ENCODE results near the gene FBXL19.

The FBXL19 gene

DNA sequence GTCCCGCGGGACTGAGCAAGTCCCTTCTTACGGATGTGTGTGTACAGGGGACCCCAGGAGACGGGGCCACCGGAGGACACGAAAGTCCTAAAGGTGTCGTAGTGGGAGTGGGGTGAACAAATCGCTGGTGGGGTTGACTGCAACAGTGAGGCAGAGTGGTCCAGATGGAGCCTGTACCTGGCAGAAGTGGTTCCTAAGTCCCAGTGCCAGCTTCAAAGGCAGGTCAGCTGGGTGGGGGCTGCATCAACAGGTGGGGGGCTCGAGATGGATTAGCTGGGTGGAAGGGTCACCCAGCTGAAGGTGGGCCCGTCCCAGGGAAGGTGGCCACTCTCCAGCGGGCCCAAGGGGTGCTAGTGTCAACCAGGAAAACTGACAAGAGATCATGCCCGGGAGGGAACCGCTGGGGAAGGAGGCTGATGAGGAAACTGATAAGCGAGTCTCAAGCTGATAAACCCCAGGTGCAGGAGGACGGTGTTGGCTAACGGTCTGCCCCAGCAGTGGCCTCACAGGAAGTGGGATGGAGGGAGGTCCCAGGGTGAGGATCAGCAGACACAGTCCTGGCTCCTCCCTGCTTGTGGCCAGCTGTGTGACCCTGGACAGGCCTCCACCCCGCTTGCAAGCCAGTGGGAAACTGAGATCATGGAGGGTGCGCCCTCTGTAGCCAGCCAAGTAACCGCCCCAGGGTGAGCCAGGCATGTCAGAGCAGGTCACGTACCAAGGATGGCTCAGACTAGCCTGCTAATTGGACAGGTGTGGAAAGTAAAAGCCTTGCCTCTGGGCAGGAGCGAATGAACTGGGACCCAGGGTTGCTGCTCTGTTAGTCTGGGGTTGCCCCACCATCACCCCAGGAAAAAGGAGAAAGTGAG, 26.5 kb downstream of the FBXL19 start:
- TF ChIP-seq, protein P1, sequence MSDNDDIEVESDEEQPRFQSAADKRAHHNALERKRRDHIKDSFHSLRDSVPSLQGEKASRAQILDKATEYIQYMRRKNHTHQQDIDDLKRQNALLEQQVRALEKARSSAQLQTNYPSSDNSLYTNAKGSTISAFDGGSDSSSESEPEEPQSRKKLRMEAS (IDR thresholded peaks at IDR 0.05; ENCODE audit: low read depth, low read length): peak; percentile 45
- TF ChIP-seq MYC (IDR thresholded peaks at IDR 0.05; ENCODE audit: low read depth, low read length) (peak; percentile 76), POLR2A (IDR thresholded peaks at IDR 0.05; ENCODE audit: extremely low read depth, insufficient read length) (peak; percentile 55)
- TF ChIP-seq, protein P2, sequence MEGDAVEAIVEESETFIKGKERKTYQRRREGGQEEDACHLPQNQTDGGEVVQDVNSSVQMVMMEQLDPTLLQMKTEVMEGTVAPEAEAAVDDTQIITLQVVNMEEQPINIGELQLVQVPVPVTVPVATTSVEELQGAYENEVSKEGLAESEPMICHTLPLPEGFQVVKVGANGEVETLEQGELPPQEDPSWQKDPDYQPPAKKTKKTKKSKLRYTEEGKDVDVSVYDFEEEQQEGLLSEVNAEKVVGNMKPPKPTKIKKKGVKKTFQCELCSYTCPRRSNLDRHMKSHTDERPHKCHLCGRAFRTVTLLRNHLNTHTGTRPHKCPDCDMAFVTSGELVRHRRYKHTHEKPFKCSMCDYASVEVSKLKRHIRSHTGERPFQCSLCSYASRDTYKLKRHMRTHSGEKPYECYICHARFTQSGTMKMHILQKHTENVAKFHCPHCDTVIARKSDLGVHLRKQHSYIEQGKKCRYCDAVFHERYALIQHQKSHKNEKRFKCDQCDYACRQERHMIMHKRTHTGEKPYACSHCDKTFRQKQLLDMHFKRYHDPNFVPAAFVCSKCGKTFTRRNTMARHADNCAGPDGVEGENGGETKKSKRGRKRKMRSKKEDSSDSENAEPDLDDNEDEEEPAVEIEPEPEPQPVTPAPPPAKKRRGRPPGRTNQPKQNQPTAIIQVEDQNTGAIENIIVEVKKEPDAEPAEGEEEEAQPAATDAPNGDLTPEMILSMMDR (IDR thresholded peaks at IDR 0.05; ENCODE audit: low read depth, low read length): peak; percentile 11
- peak overlapping the region; percentile 83 for H3K4me3 ChIP-seq (ENCODE audit: low read depth, low read length)
- peak; percentile 94 for DNase-seq (ENCODE audit: low read depth)

DNA sequence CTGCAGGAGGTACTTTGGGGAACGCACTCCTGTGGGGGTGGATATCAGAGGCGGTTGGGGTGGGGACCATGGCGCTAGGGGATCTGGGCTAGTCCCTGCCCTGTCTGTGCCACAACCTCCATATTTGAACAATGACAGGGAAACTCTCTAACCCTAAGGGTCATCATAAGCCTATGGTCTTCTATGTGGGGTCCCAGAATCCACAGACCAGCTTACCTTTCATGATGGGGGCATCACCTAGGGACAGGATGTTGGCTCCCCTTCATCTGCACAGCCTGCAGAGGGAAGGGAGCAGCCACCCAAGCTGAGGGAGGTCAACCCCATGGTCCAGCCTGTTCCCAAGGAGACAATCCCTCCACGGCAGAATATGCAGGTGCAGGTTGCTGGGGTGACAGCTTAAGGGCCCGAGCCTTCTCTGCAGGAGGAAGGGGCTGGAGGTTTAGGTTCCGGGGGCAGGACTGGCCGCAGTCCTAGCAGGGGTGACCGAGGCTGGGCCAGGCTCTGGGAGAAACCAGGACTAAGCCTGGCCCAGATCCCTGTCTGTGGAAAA, 27.2 kb downstream of the FBXL19 start:
- peak overlapping the region; percentile 83 for H3K4me3 ChIP-seq (ENCODE audit: low read depth, low read length)
- TF ChIP-seq, protein P1 (IDR thresholded peaks at IDR 0.05; ENCODE audit: low read depth, low read length): no peak
- no peak for TF ChIP-seq MYC (IDR thresholded peaks at IDR 0.05; ENCODE audit: low read depth, low read length)
- TF ChIP-seq, protein P2 (IDR thresholded peaks at IDR 0.05; ENCODE audit: low read depth, low read length): no peak
- TF ChIP-seq POLR2A (IDR thresholded peaks at IDR 0.05; ENCODE audit: extremely low read depth, insufficient read length): no peak
- no peak for DNase-seq (ENCODE audit: low read depth)

DNA sequence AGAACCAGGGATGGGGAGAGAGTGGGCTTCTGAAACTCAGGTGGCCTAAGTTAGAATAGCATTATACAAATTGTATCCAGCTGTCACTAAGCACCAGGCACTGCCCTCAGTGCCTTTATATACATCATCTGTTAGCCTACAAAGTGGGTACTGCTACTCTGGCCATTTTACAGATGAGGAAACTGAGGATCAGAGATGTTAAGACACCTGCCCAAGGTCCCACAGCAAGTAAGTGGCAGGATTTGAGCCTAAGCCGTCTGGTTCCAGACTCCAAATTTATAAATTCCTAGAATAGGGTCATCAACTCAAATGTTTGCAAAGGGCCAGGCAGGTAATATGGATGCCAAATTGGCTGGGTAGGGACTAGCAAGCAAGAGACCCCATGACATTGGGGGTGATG, 27.8 kb downstream of the FBXL19 start:
- TF ChIP-seq POLR2A (IDR thresholded peaks at IDR 0.05; ENCODE audit: extremely low read depth, insufficient read length): no peak
- TF ChIP-seq, protein P1 (IDR thresholded peaks at IDR 0.05; ENCODE audit: low read depth, low read length): no peak
- TF ChIP-seq, protein P2 (IDR thresholded peaks at IDR 0.05; ENCODE audit: low read depth, low read length): no peak
- no peak for TF ChIP-seq MYC (IDR thresholded peaks at IDR 0.05; ENCODE audit: low read depth, low read length)
- DNase-seq (ENCODE audit: low read depth): no peak
- no peak overlapping the region for H3K4me3 ChIP-seq (ENCODE audit: low read depth, low read length)

DNA sequence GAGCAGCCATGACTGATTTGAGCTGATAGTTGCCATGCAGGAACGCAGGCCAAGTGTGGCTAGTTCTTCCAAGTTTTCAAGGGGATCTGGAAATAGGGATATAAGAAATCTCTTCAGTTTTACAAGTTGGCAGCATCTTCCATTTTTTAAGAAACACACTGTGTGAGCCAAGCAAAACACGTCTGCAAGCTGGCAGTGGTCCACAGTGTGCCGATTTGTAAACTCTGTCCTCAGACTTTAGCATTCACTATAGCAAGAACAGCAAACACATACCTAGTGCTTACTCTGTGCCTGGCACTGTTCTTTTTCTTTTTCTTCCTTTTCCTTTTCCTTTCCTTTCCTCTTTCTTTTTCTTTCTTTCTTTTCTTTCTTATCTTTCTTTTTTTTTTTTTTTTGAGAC, 28.4 kb downstream of the FBXL19 start:
- H3K4me3 ChIP-seq (ENCODE audit: low read depth, low read length): no peak overlapping the region
- TF ChIP-seq MYC (IDR thresholded peaks at IDR 0.05; ENCODE audit: low read depth, low read length) (no peak), POLR2A (IDR thresholded peaks at IDR 0.05; ENCODE audit: extremely low read depth, insufficient read length) (no peak)
- TF ChIP-seq, protein P2 (IDR thresholded peaks at IDR 0.05; ENCODE audit: low read depth, low read length): no peak
- TF ChIP-seq, protein P1 (IDR thresholded peaks at IDR 0.05; ENCODE audit: low read depth, low read length): no peak
- no peak for DNase-seq (ENCODE audit: low read depth)

DNA sequence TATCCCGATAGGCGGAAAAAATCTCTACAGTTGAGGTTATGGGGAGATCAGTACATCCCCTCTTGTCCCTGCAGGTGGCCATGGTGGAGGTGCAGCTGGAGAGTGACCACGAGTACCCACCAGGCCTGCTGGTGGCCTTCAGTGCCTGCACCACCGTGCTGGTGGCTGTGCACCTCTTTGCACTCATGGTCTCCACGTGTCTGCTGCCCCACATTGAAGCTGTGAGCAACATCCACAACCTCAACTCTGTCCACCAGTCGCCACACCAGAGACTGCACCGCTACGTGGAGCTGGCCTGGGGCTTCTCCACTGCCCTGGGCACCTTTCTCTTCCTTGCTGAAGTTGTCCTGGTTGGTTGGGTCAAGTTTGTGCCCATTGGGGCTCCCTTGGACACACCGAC, 29.7 kb downstream of the FBXL19 start:
- TF ChIP-seq, protein P1 (IDR thresholded peaks at IDR 0.05; ENCODE audit: low read depth, low read length): no peak
- no peak for DNase-seq (ENCODE audit: low read depth)
- H3K4me3 ChIP-seq (ENCODE audit: low read depth, low read length): no peak overlapping the region

DNA sequence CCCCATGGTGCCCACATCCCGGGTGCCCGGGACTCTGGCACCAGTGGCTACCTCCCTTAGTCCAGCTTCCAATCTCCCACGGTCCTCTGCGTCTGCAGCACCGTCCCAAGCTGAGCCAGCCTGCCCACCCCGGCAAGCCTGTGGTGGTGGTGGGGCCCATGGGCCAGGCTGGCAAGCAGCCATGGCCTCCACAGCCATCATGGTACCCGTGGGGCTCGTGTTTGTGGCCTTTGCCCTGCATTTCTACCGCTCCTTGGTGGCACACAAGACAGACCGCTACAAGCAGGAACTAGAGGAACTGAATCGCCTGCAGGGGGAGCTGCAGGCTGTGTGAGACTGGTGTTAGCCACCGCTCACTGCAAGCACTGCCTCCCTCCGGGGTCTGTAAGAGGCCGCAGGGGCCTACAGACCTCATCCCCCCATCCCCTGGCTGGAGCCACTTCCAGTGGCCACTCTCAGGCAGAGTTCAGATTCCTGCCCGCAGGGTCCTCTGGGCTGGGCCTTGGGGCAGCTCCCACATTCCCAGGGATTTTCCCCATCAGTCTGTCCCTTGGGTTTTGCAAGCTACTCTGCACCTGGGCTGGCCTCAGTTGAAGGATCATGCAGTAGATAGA, 30.2 kb downstream of the FBXL19 start:
- no peak for TF ChIP-seq MYC (IDR thresholded peaks at IDR 0.05; ENCODE audit: low read depth, low read length)
- TF ChIP-seq, protein P2 (IDR thresholded peaks at IDR 0.05; ENCODE audit: low read depth, low read length): peak; percentile 78
- DNase-seq (ENCODE audit: low read depth): peak; percentile 86
- H3K4me3 ChIP-seq (ENCODE audit: low read depth, low read length): no peak overlapping the region

Data from NB4 (cell line).